Measurements from ENCODE around the gene METTL2A.
A peak's percentile ranks its signal among the peaks of the same experiment; 100 is the strongest.
"Not testable (repeated sequence)": the region's sequence is repeated elsewhere in the genome, so short reads cannot be mapped to it uniquely, and the experiment has no call there.

Gene METTL2A

GRCh38 chr17:62405451-62405850 is 18.2 kb upstream of the METTL2A start:
- CTCF ChIA-PET, result interaction anchor here (1.5 kb wide), 1 partner anchor 13 kb away, joined by 5 read pairs; no protein-coding TSS in a partner anchor
- TF ChIP-seq CTCF (IDR thresholded peaks at IDR 0.05; ENCODE audit: control extremely low read depth, extremely low read depth, low read depth, missing control alignments), result no peak
- no peak for DNase-seq (ENCODE audit: extremely low spot score)
- POLR2A ChIA-PET, result no interaction called here

DNA sequence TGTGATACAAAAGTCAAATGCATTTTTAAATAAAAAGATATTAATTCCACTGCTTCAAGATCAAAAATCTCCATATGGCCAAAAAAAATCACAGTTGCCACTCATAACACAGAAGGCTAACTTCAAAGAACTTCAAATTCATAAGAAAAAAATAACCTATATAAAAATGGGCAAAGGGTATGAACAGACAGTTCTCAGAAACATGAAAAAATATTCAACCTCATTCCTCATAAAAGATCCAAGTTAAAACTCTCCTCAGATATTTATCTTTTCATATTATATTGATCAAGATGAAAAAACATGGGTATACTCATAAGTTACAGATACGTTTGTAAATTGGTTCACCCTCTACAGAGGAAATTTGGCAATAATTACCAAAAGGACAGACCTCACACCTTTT is 10.6 kb upstream of the METTL2A start:
- POLR2A ChIA-PET; CTCF ChIA-PET; DNase-seq (ENCODE audit: extremely low spot score): not testable (repeated sequence)

GRCh38 chr17:62426214-62426613 is 2.5 kb downstream of the METTL2A start:
- CTCF ChIA-PET; POLR2A ChIA-PET; DNase-seq (ENCODE audit: extremely low spot score): not testable (repeated sequence)

- DNase-seq (ENCODE audit: extremely low spot score); POLR2A ChIA-PET; CTCF ChIA-PET: not testable (repeated sequence)
Observed at GRCh38 chr17:62435251-62435650, 11.6 kb downstream of the METTL2A start.

DNA sequence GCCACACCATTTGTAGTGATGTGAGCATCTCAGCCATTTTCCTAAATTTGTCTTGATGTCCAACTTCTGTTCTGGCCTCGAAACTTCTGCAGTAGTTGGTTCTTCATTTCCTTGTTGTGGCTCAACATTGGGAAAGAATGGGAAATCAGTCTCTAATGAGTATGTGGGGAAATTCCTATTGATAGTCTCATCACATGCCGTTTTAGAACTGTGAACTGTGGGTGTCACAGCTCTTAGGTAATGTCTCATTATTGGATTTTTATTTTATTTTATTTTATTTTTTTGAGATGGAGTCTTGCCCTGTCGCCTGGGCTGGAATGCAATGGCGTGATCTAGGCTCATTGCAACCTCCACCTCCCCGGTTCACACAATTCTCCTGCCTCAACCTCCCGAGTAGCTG is 17.5 kb downstream of the METTL2A start:
- POLR2A ChIA-PET; DNase-seq (ENCODE audit: extremely low spot score): not testable (repeated sequence)
- CTCF ChIA-PET, result interaction anchor here (1.2 kb wide), 1 partner anchor 19 kb away, joined by 3 read pairs; no protein-coding TSS in a partner anchor

GRCh38 chr17:62444063-62444462 is 20.4 kb downstream of the METTL2A start:
- POLR2A ChIA-PET, result no interaction called here
- no peak for TF ChIP-seq CTCF (IDR thresholded peaks at IDR 0.05; ENCODE audit: control extremely low read depth, extremely low read depth, low read depth, missing control alignments)
- no peak for DNase-seq (ENCODE audit: extremely low spot score)
- CTCF ChIA-PET, result no interaction called here

- POLR2A ChIA-PET, result not testable (repeated sequence)
Observed at GRCh38 chr17:62445791-62446190, 22.1 kb downstream of the METTL2A start.

DNA sequence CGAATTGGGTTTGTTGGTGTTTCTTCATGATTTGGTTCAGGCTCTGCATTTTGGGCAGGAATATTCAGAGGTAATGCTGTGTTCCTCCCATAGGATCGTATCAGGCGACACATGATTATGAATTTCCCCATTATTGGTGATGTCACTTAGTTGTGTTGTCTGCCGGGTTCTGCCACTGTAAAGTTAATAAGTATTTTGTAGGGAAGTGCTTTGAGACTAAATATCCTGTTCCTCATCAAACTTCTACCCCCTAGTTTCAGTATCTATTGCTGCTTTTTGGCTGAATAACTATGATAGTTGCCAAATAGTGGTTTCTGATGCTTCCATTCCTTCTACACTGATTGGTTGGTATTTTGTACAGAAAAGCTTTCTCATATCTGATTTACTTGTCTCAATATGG is 28.5 kb downstream of the METTL2A start:
- CTCF ChIA-PET, result not testable (repeated sequence)

More at GRCh38 chr17:62445791-62446190, 22.1 kb downstream of the METTL2A start:
- CTCF ChIA-PET; DNase-seq (ENCODE audit: extremely low spot score): not testable (repeated sequence)

DNA sequence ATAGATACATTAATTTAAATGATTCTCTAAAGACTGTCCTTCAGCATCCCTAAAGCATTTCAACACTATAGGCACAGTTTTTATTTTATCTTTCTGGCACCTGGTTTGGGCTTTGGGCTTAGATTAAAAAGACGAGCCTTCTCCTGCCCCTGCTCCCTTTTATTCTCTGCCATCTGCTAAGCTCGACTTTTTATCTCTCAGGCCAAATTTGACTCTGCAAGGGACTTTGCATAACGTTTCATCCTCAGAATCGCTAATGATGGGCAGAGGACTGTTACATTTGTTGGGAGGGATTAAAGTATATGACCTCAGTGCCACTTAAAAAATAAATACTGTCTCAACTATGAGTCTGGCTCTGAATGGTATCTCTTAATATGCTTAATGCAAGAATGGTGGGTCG is 29.3 kb downstream of the METTL2A start:
- POLR2A ChIA-PET; CTCF ChIA-PET; DNase-seq (ENCODE audit: extremely low spot score): not testable (repeated sequence)

More for the DNA sequence above, 28.5 kb downstream of the METTL2A start:
- POLR2A ChIA-PET; DNase-seq (ENCODE audit: extremely low spot score): not testable (repeated sequence)

DNA sequence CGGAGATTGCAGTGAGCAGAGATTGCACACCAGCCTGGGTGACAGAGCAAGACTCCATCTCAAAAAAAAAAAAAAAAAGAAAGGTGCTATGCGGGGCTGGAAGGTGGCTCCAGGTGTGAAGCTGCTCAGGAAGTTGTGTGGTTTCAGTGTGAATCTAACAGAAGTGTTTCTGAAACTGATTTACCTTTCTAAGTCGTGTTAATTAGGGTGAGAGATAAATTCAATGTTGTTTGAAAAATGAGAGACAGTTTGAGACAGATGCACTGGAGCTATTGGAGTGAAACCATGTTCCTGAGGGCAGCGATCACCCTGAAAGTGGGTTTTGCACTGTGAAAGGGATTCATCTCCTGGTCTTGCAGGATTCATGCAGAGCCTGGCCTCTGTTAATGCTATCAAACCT is 30.0 kb downstream of the METTL2A start:
- CTCF ChIA-PET; DNase-seq (ENCODE audit: extremely low spot score); POLR2A ChIA-PET: not testable (repeated sequence)

- POLR2A ChIA-PET, CTCF ChIA-PET: not testable (repeated sequence)
- peak; percentile 18 for DNase-seq (ENCODE audit: extremely low spot score)
Observed at GRCh38 chr17:62454111-62454510, 30.4 kb downstream of the METTL2A start.

GRCh38 chr17:62456016-62456415 is 32.3 kb downstream of the METTL2A start:
- ChIA-PET POLR2A (no interaction called here), CTCF (interaction anchor here (1.1 kb wide), 1 partner anchor 34 kb away, joined by 3 read pairs; no protein-coding TSS in a partner anchor)
- no peak for DNase-seq (ENCODE audit: extremely low spot score)
- TF ChIP-seq CTCF (IDR thresholded peaks at IDR 0.05; ENCODE audit: control extremely low read depth, extremely low read depth, low read depth, missing control alignments), result no peak

- CTCF ChIA-PET; DNase-seq (ENCODE audit: extremely low spot score); POLR2A ChIA-PET: not testable (repeated sequence)
Observed at GRCh38 chr17:62458483-62458882, 34.8 kb downstream of the METTL2A start.

GRCh38 chr17:62464422-62464821 is 40.7 kb downstream of the METTL2A start:
- POLR2A ChIA-PET; DNase-seq (ENCODE audit: extremely low spot score); CTCF ChIA-PET: not testable (repeated sequence)

DNA sequence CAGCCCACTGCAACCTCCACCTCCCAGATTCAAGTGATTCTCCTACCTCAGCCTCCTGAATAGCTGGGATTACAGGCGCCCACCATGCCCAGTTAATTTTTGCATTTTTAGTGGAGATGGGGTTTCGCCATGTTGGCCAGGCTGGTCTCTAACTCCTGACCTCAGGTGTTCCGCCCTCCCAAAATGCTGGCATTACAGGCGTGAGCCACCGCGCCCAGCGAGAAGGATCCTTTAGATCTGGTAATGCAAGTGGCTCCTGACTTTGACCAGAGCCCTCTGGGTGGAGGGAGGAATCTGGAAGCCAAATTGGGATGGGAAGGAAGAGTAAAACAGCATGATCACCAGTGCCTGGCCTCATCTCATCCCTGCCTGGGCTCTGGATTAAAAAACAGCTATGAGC is 41.6 kb downstream of the METTL2A start:
- POLR2A ChIA-PET; DNase-seq (ENCODE audit: extremely low spot score); CTCF ChIA-PET: not testable (repeated sequence)

GRCh38 chr17:62470666-62471379 is 47.1 kb downstream of the METTL2A start:
- CTCF ChIA-PET; POLR2A ChIA-PET; DNase-seq (ENCODE audit: extremely low spot score): not testable (repeated sequence)

All from GM10248 (cell line).